ENCODE results near the gene ANTKMT. TPM values are rescaled to one million over a fixed set of nuclear protein-coding genes. Genes with fewer than 3 reads are reported as not detected.

Gene ANTKMT
- total and polyA plus RNA-seq, 2 of the 4 experiments (the other 2 are of a cell fraction): 7.3 to 16.2 TPM

DNA sequence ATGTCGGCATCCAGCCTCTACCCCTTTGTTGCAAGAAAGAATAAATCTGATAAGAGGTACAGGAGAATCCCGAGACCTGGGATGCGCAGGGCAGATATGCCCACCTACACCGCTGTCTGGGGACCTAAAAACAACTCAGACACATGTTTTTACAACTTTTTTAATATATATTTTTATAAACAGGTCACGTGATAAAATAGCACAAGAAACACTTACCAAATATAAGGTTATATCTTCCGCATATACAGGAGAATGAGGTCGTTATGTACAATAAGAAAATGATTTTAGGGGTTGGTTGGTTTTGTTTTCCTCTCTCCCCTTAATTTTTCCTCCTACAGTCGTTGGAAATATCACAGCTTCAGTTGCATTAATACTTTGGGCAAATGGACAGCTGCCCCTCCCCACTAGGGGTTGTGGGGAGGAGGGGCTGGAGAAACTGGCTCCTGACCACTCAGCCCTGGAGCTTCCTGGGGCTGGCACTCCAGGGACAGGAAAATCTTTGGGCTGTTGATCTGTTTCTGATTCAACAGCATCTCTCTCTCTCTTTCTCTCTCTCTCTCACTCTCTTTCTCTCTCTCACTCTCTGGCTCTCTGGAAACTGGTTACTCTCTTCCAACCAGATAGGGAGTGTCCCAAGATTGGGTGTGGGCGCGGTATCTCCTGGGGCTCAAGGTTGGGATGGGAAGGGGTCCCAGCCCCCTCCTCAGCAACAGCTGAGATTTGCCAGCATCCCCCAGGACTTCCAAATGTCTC is 28.4 kb upstream of the ANTKMT start:
- Histone ChIP-seq H3K56ac (ENCODE audit: extremely low read depth, insufficient read depth, low read length) (no peak overlapping the region), H3K9ac (ENCODE audit: low read depth, low read length) (no peak overlapping the region), H2BK20ac (ENCODE audit: low read depth, low read length) (no peak overlapping the region), H2AFZ (replicated peaks; ENCODE audit: low read length, poor library complexity) (no peak overlapping the region), H4K8ac (ENCODE audit: low read depth in 2 of 2, low read length in 2 of 2) (no peak overlapping the region), H3K36me3 (ENCODE audit: control insufficient read depth, insufficient read depth, low read length) (peaks cover 4% of the 10 kb centered on the region; the same call in 1 of the 2 replicates), H3K9me1 (ENCODE audit: insufficient read depth, low read length) (peaks cover 11% of the 10 kb centered on the region), H2AK5ac (ENCODE audit: low read depth, low read length) (no peak overlapping the region), H2BK120ac (ENCODE audit: low read depth, low read length) (no peak overlapping the region), H3K9me3 (ENCODE audit: control insufficient read depth, insufficient read depth, low read length) (no peaks in the 10 kb centered on the region; the same call in 1 of the 2 replicates), H3K4me2 (ENCODE audit: low read depth, low read length) (no peak overlapping the region), H3K27me3 (ENCODE audit: control insufficient read depth, insufficient read depth, low read length) (peaks cover 44% of the 10 kb centered on the region), H2BK5ac (ENCODE audit: low read depth, low read length, poor library complexity, severe bottlenecking) (no peak overlapping the region), H3K79me1 (ENCODE audit: low read depth in 1 of 2, low read length in 2 of 2) (peaks cover 9 to 21% of the 10 kb centered on the region in 2 experiments; a peak in 3 of 4 replicates), H2AK9ac (replicated peaks; ENCODE audit: low read depth, low read length, poor library complexity) (no peak overlapping the region), H3K23ac (ENCODE audit: low read depth, low read length) (no peak overlapping the region), H4K91ac (ENCODE audit: insufficient read depth, low read depth, low read length) (no peak overlapping the region), H4K5ac (ENCODE audit: low read depth, low read length) (no peak overlapping the region), H3K4me3 (ENCODE audit: insufficient read depth, low read depth, low read length) (no peak overlapping the region), H3K18ac (ENCODE audit: low read depth, low read length) (no peak overlapping the region), H3K27ac (ENCODE audit: insufficient read depth, low read length) (no peak overlapping the region), H4K20me1 (ENCODE audit: insufficient read depth, low read length) (peaks cover 4% of the 10 kb centered on the region; the same call in 1 of the 2 replicates), H2BK15ac (ENCODE audit: low read depth, low read length) (no peak overlapping the region), H3K4ac (ENCODE audit: low read depth, low read length) (no peak overlapping the region), H3K14ac (replicated peaks; ENCODE audit: low read depth, low read length) (no peak overlapping the region), H3K4me1 (ENCODE audit: control insufficient read depth, insufficient read depth, low read length) (peaks cover 12% of the 10 kb centered on the region)
- no TSS peak for BruUV-seq (replicated peaks)
- CTCF ChIA-PET: interaction anchor here (0.7 kb wide), 1 partner anchor 152 kb away, joined by 3 read pairs; no protein-coding TSS in a partner anchor
- dilution Hi-C loops (cut with HindIII; ENCODE audit: low sequenced_read_pairs, unreplicated experiment): no loop called here
- intact Hi-C loops (cut with micrococcal nuclease): no loop called here
- DNase-seq (no peak), ATAC-seq (ENCODE audit: low read depth) (no peak)
- no CpG with 5 or more reads among the region's 10 CpGs for WGBS, 2 experiments (ENCODE audit: extremely low coverage in 2 of 2, insufficient read length in 1 of 2)
- in situ Hi-C loops (cut with MboI; ENCODE audit: low sequenced_read_pairs): no loop called here
- no peak for TF ChIP-seq RAD21 (IDR thresholded peaks at IDR 0.05; ENCODE audit: low read length)
- POLR2A ChIA-PET (ENCODE audit: unreplicated experiment): no interaction called here

All from IMR-90 (cell line).